ENCODE data around the gene MAP3K20.
"Not testable (repeated sequence)": the region's sequence is repeated elsewhere in the genome, so short reads cannot be mapped to it uniquely, and the experiment has no call there.

The MAP3K20 gene

GRCh38 chr2:173128132-173128531 lies 52.5 kb downstream of the MAP3K20 start:
- not testable (repeated sequence) for DNase-seq

- DNase-seq, result no peak
Measured at GRCh38 chr2:173130496-173131465, 55.1 kb downstream of the MAP3K20 start.

GRCh38 chr2:173132531-173132930 lies 56.9 kb downstream of the MAP3K20 start:
- no peak for DNase-seq

GRCh38 chr2:173134703-173135102 lies 59.1 kb downstream of the MAP3K20 start:
- no peak for DNase-seq

- DNase-seq, result no peak
Measured at GRCh38 chr2:173136067-173136466, 60.4 kb downstream of the MAP3K20 start.

GRCh38 chr2:173136599-173136998 lies 61.0 kb downstream of the MAP3K20 start:
- no peak for DNase-seq

GRCh38 chr2:173137610-173138009 lies 62.0 kb downstream of the MAP3K20 start:
- DNase-seq, result no peak

- no peak for DNase-seq
Measured at GRCh38 chr2:173138962-173139361, 63.3 kb downstream of the MAP3K20 start.

GRCh38 chr2:173141666-173142065 lies 66.0 kb downstream of the MAP3K20 start:
- no peak for DNase-seq

- DNase-seq, result no peak
Measured at GRCh38 chr2:173145454-173145853, 69.8 kb downstream of the MAP3K20 start.

- no peak for DNase-seq
Measured at GRCh38 chr2:173146590-173146989, 70.9 kb downstream of the MAP3K20 start.

- no peak for DNase-seq
Measured at GRCh38 chr2:173148520-173148919, 72.9 kb downstream of the MAP3K20 start.

- DNase-seq, result peak; percentile 64
Measured at GRCh38 chr2:173149491-173149890, 73.8 kb downstream of the MAP3K20 start.

GRCh38 chr2:173150087-173150486 lies 74.4 kb downstream of the MAP3K20 start:
- DNase-seq, result no peak

- no peak for DNase-seq
Measured at GRCh38 chr2:173150963-173151362, 75.3 kb downstream of the MAP3K20 start.

GRCh38 chr2:173151671-173152401 lies 76.2 kb downstream of the MAP3K20 start:
- no peak for DNase-seq

- DNase-seq, result no peak
Measured at GRCh38 chr2:173153301-173153885, 77.7 kb downstream of the MAP3K20 start.

- DNase-seq, result no peak
Measured at GRCh38 chr2:173157676-173158293, 82.1 kb downstream of the MAP3K20 start.

- DNase-seq, result no peak
Measured at GRCh38 chr2:173159791-173160463, 84.3 kb downstream of the MAP3K20 start.

- DNase-seq, result no peak
Measured at GRCh38 chr2:173160618-173161017, 85.0 kb downstream of the MAP3K20 start.

GRCh38 chr2:173161040-173161439 lies 85.4 kb downstream of the MAP3K20 start:
- DNase-seq, result no peak

GRCh38 chr2:173161507-173161906 lies 85.9 kb downstream of the MAP3K20 start:
- no peak for DNase-seq

All from activated CD8-positive, alpha-beta memory T cell treated with anti-CD3 and anti-CD28 coated beads, Interleukin-2, amount 50 U/mL, for 48 hours (primary cell).